RWPE2 (cell line): Measurements from ENCODE around the gene PRPF31.
"Not testable (repeated sequence)": the region's sequence is repeated elsewhere in the genome, so short reads cannot be mapped to it uniquely, and the experiment has no call there.

Source experiments
- ATAC-seq: fragments of 200-7000 bp; cut with Tn5 transposase; 3 replicates; pipeline ENCODE4 v1.9.1; 2021; ENCODE audit warnings: low read depth
- DNase-seq: peaks from one replicate; pipeline ENCODE4 v3.0.0-alpha.2; 2020; ENCODE audit warnings: low spot score
- H3K27ac ChIP-seq: fragments of 450-650 bp; 2 replicates; pipeline ENCODE4 v1.5.1; 2017; ENCODE audit warnings: mild to moderate bottlenecking; ENCODE audit not compliant: poor library complexity, severe bottlenecking
- H3K27me3 ChIP-seq: fragments of 250-450 bp; sonication (Bioruptor Pico); 2 replicates; pipeline ENCODE4 v1.5.1; 2021; ENCODE audit warnings: mild to moderate bottlenecking, moderate library complexity; ENCODE audit not compliant: insufficient read depth, poor library complexity, severe bottlenecking
- H3K36me3 ChIP-seq: fragments of 250-450 bp; sonication (Bioruptor Pico); 2 replicates; pipeline ENCODE4 v1.5.1; 2020; ENCODE audit warnings: low read depth, mild to moderate bottlenecking, moderate library complexity
- H3K4me1 ChIP-seq: fragments of 250-450 bp; sonication (Bioruptor Pico); 2 replicates; pipeline ENCODE4 v1.5.1; 2021; ENCODE audit warnings: mild to moderate bottlenecking, moderate library complexity; ENCODE audit not compliant: insufficient read depth, poor library complexity, severe bottlenecking
- H3K4me3 ChIP-seq: fragments of 250-450 bp; sonication (Bioruptor Pico); 2 replicates; pipeline ENCODE4 v1.5.1; 2021; ENCODE audit warnings: mild to moderate bottlenecking, moderate library complexity; ENCODE audit not compliant: severe bottlenecking
- H3K9me3 ChIP-seq: fragments of 250-450 bp; sonication (Bioruptor Pico); 2 replicates; pipeline ENCODE4 v1.5.1; 2021; ENCODE audit warnings: mild to moderate bottlenecking, moderate library complexity; ENCODE audit not compliant: severe bottlenecking
- TF ChIP-seq, protein P1 (sequence below): fragments of 450-650 bp; IDR thresholded peaks from one replicate; pipeline ENCODE4 v1.5.1; 2017; ENCODE audit warnings: mild to moderate bottlenecking, moderate library complexity; ENCODE audit not compliant: poor library complexity, severe bottlenecking

Gene PRPF31

DNA sequence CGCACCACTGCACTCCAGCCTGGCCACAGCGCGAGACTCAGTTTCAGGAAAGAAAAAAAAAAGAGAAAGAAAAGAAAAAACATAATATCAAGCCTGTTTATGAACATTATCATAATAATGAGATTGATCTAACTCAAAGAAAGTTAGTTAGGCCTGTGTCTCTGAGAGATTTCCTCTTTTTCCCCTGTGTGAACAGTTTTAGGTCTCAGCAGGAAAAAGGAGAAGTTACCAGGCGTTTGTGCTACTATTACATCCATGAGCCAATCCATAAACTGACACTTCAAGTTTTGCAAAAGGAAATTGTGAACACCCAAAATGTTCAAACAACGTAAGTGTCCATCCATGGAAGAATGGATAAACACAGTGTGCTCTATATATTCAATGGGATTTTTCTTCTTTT lies 38.2 kb upstream of the PRPF31 start:
- DNase-seq = no peak
- ATAC-seq = no peak
- H3K27me3 ChIP-seq = no peaks in the 10 kb centered on the region
- H3K36me3 ChIP-seq = no peaks in the 10 kb centered on the region
- no peaks in the 10 kb centered on the region for H3K9me3 ChIP-seq
- no peak overlapping the region for H3K4me3 ChIP-seq
- TF ChIP-seq, protein P1, sequence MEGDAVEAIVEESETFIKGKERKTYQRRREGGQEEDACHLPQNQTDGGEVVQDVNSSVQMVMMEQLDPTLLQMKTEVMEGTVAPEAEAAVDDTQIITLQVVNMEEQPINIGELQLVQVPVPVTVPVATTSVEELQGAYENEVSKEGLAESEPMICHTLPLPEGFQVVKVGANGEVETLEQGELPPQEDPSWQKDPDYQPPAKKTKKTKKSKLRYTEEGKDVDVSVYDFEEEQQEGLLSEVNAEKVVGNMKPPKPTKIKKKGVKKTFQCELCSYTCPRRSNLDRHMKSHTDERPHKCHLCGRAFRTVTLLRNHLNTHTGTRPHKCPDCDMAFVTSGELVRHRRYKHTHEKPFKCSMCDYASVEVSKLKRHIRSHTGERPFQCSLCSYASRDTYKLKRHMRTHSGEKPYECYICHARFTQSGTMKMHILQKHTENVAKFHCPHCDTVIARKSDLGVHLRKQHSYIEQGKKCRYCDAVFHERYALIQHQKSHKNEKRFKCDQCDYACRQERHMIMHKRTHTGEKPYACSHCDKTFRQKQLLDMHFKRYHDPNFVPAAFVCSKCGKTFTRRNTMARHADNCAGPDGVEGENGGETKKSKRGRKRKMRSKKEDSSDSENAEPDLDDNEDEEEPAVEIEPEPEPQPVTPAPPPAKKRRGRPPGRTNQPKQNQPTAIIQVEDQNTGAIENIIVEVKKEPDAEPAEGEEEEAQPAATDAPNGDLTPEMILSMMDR = no peak
- no peak overlapping the region for H3K27ac ChIP-seq
- no peaks in the 10 kb centered on the region for H3K4me1 ChIP-seq

DNA sequence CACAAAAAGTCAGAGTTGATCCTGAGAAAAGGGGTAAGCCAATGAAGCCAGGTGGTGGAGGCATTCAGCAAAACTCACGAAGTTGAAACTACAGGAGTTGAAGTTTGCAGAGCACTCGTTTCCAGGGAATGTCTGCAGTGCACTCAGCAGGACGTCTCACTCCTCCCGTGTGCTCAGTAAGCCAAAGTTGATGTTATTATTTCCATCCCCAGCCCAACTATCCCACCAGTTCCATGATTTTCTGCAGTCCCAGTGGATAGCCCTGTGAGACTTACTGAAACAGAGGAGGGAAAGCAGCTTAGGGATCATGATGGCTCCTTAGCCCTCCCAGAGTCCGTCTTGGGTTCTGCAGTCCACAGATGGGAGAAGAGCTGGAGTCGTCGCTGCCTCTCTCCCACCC lies 34.5 kb upstream of the PRPF31 start, which contains the start of gene TARM1:
Gene TARM1, minus strand, starts transcription at position 334 of the 400 bp plus-strand sequence. Its CDS starts 25 bp downstream, at position 309.
- DNase-seq = no peak
- H3K27me3 ChIP-seq = no peaks in the 10 kb centered on the region
- TF ChIP-seq, protein P1 = no peak
- no peaks in the 10 kb centered on the region for H3K9me3 ChIP-seq
- H3K36me3 ChIP-seq = no peaks in the 10 kb centered on the region
- no peak for ATAC-seq
- no peak within 1 kb of the TSS for H3K27ac ChIP-seq
- no peaks in the 10 kb centered on the region for H3K4me1 ChIP-seq
- no peak within 1 kb of the TSS for H3K4me3 ChIP-seq

DNA sequence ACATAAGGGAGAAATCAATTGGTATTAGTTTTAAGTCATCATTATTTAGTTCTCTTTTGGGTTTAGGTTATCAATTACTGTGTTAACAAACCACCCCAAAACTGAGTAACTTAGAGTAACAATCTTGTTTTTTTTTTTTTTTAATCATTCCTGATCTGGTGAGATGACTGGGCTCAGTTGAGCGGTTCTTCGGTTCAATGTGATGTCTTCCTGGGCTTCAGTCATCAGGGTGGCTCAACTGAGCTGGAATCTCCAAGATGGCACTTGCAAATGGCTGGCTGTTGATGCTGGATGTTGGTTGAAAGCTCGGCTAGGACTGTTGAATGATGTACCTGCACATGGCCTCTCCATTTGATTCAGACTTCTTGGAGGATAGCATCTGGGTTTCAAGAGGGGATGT lies 31.1 kb upstream of the PRPF31 start:
- ATAC-seq = no peak
- Histone ChIP-seq H3K36me3 (no peaks in the 10 kb centered on the region), H3K4me1 (no peaks in the 10 kb centered on the region), H3K27me3 (no peaks in the 10 kb centered on the region), H3K9me3 (no peaks in the 10 kb centered on the region), H3K4me3 (no peak overlapping the region), H3K27ac (no peak overlapping the region)
- TF ChIP-seq, protein P1 = no peak
- no peak for DNase-seq

DNA sequence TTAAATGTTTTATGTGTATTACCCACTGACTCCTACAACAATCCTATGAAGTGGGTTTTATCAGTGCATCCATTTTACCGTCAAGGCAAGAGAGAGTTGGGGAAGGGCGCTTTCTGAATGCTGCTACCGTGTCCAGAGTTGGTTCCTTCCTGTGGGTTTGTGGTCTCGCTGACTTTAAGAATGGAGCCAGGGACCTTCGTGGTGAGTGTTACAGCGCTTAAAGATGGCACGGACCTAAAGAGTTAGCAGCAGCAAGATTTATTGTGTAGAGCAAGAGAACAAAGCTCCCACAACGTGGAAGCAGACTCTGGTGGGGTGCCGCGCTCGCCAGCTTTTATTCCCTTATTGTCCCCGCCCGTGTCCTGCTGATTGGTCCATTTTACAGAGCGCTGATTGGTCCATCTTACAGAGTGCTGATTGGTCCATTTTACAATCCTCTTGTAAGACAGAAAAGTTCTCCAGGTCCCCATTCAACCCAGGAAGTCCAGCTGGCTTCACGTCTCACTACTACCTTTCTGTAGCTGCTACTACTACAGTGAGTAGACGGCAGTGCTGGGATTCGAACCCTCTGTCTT lies 21.0 kb upstream of the PRPF31 start:
- Histone ChIP-seq H3K9me3 (peaks cover 2% of the 10 kb centered on the region), H3K36me3 (no peaks in the 10 kb centered on the region), H3K4me1 (no peaks in the 10 kb centered on the region), H3K4me3 (no peak overlapping the region), H3K27ac (no peak overlapping the region), H3K27me3 (no peaks in the 10 kb centered on the region)
- TF ChIP-seq, protein P1 = no peak
- ATAC-seq = no peak
- no peak for DNase-seq

DNA sequence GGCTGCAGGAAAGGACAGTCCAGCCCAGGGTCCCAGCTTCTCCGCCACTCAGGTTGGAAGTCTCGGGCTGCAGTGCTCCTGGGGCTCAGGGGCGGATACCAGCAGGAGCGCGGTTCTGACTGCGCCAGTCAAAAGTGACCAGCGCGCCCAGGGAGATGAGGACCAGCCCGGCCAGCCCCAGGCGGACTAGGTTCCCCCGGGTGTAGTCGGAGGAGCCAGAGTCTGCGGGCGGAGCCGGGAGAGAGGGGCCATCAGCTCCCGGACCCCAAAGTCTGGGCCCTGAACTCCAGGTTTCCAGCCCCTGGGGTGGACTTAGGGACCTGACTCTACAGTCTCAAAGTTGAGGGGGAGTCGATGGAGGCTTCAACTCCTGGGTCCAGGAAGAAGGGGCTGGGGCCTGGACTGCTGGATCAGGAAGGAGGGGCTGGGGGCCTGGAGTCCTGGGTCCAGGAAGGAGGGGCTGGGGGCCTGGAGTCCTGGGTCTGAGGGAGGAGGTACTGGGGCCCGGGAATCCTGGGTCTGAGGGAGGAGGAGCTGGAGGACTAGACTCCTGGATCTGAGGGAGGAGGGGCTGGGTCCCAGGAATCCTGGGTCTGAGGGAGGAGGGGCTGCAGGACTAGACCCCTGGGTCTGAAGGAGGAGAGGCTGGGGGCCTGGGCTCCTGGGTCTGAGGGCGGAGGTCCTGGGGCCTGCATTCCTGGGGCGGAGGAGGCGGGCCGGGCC lies 20.3 kb upstream of the PRPF31 start:
- Histone ChIP-seq H3K27ac (no peak overlapping the region), H3K9me3 (peaks cover 2% of the 10 kb centered on the region), H3K4me3 (peak overlapping the region; percentile 5), H3K27me3 (no peaks in the 10 kb centered on the region), H3K4me1 (no peaks in the 10 kb centered on the region), H3K36me3 (no peaks in the 10 kb centered on the region)
- TF ChIP-seq, protein P1 = no peak
- ATAC-seq (no peak), DNase-seq (no peak)

DNA sequence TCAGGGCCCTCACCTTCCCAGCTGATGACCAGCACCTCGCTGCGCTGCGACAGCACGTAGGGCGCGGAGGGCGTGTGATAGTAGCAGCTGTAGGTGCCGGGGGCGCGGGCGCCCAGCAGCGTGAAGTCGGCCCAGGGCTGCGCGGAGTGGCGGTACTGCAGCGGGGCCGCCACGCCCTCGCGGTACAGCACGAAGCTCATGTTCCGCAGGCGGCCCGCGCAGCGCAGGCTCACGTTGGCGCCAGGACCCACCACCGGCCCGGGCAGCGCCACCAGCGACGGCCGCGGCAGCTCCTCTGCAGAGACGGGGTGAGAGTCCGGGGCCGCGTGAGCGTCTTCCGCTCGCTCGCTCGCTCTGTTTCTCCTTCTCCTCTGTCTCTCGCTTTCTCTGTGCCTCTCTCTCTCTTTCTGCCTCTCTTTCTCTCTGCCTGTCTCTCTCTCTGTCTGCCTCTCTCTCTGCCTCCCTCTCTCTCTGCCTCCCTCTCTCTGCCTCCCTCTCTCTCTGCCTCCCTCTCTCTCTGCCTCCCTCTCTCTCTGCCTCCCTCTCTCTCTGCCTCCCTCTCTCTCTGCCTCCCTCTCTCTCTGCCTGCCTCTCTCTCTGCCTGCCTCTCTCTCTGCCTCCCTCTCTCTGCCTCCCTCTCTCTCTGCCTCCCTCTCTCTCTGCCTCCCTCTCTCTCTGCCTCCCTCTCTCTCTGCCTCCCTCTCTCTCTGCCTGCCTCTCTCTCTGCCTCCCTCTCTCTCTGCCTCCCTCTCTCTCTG lies 19.5 kb upstream of the PRPF31 start:
- H3K4me3 ChIP-seq = peak overlapping the region; percentile 5
- peak; percentile 86 for ATAC-seq
- not testable (repeated sequence) for H3K36me3 ChIP-seq, H3K9me3 ChIP-seq, H3K4me1 ChIP-seq, DNase-seq, H3K27me3 ChIP-seq, H3K27ac ChIP-seq
